ENCODE data around the gene BRPF1. TPM values are rescaled to one million over a fixed set of nuclear protein-coding genes. Genes with fewer than 3 reads are reported as not detected.

Gene BRPF1
- total RNA-seq, 2 experiments from 2014 or later: 54.7 to 57.4 TPM

DNA sequence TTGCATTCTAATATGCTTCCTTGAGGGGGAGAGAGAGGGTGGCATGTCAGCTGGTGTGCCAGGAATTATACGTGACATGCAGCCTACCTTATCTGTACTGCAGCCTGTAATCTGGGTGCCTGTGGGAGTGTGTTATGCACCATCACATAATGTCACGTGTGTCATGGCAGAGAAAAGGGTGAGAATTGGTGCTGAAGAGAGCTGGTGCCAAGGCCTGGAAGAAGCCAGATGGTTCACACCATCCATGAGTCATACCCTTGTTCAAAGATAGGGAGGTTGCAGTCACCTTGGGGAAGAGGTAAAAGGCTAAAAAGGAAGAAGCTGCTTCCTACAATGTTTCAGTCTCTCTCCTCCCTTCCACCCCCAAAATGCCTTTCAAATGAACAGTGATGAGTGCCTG, 5.3 kb downstream of the BRPF1 start:
- H3K4me1 Mint-ChIP-seq (ENCODE audit: low read depth): peaks cover 58% of the 10 kb centered on the region
- no peak for ATAC-seq
- ChIA-PET POLR2A (interaction anchor here (0.8 to 2.8 kb wide), 3 partner anchors 10 to 35 kb away, joined by 3 to 15 read pairs (median 3); partner anchors contain the start of gene OGG1), CTCF (interaction anchor here (0.8 to 3.4 kb wide), 7 partner anchors 9 to 383 kb away, joined by 3 to 19 read pairs (median 3); partner anchors contain the start of gene OGG1)
- H3K27me3 Mint-ChIP-seq (ENCODE audit: low read depth): no peaks in the 10 kb centered on the region
- no peaks in the 10 kb centered on the region for H3K9me3 Mint-ChIP-seq (ENCODE audit: insufficient read depth)
- peak overlapping the region; percentile 5 for H3K27ac Mint-ChIP-seq
- peaks cover 81% of the 10 kb centered on the region for H3K36me3 Mint-ChIP-seq (ENCODE audit: low read depth)
- H3K4me3 Mint-ChIP-seq: no peak overlapping the region
- no peak for DNase-seq

DNA sequence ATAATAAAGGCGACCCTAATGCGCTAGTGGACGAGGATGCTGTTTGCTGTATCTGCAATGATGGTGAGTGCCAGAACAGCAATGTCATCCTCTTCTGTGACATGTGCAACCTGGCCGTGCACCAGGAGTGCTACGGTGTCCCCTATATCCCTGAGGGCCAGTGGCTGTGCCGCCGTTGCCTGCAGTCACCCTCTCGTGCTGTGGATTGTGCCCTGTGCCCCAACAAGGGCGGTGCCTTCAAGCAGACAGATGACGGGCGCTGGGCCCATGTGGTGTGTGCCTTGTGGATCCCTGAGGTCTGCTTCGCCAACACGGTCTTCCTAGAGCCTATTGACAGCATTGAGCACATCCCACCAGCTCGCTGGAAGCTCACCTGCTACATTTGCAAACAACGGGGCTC, 7.6 kb downstream of the BRPF1 start:
- no peaks in the 10 kb centered on the region for H3K9me3 Mint-ChIP-seq (ENCODE audit: insufficient read depth)

DNA sequence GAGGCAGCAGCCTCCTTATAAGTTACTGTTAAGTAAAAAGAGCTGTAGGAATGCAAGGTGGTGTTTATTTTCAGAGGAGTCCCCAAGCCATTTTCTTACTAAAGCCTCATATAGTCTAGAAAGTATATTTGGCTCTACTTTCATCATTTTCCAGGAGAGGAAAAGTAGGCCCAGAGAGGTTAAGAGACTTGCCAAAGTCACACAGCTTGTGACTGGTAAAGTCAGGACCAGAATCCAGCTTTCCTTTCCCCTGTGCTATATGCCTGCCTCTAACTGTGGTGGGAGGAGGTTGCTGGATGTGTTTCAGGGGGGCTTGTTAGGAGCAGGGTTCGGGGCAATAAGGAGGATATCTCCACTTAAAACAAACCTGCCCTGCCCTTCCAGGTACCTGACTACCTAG, 11.0 kb downstream of the BRPF1 start:
- DNase-seq (no peak), ATAC-seq (no peak)
- Mint-ChIP-seq H3K27ac (peak overlapping the region; percentile 15), H3K9me3 (ENCODE audit: insufficient read depth) (no peaks in the 10 kb centered on the region), H3K4me1 (ENCODE audit: low read depth) (peaks cover 40% of the 10 kb centered on the region), H3K27me3 (ENCODE audit: low read depth) (no peaks in the 10 kb centered on the region), H3K36me3 (ENCODE audit: low read depth) (peaks cover 88% of the 10 kb centered on the region), H3K4me3 (no peak overlapping the region)
- CTCF ChIA-PET: interaction anchor here (0.8 to 1.3 kb wide), 2 partner anchors 10 to 11 kb away, joined by 3 to 4 read pairs; partner anchors contain the start of gene BRPF1
- POLR2A ChIA-PET: interaction anchor here (1.0 kb wide), 1 partner anchor 10 kb away, joined by 3 read pairs; no protein-coding TSS in a partner anchor

More for the DNA sequence above, 7.6 kb downstream of the BRPF1 start:
- ATAC-seq (no peak), DNase-seq (no peak)
- no peak overlapping the region for H3K27ac Mint-ChIP-seq
- H3K27me3 Mint-ChIP-seq (ENCODE audit: low read depth): no peaks in the 10 kb centered on the region
- POLR2A ChIA-PET: interaction anchor here (2.8 kb wide), 1 partner anchor 10 kb away, joined by 15 read pairs; the partner anchor contains the start of gene OGG1
- H3K4me3 Mint-ChIP-seq: no peak overlapping the region
- H3K4me1 Mint-ChIP-seq (ENCODE audit: low read depth): peaks cover 49% of the 10 kb centered on the region
- H3K36me3 Mint-ChIP-seq (ENCODE audit: low read depth): peaks cover 82% of the 10 kb centered on the region
- CTCF ChIA-PET: interaction anchor here (0.8 to 2.7 kb wide), 2 partner anchors 11 to 12 kb away, joined by 5 to 13 read pairs; partner anchors contain the start of gene OGG1

DNA sequence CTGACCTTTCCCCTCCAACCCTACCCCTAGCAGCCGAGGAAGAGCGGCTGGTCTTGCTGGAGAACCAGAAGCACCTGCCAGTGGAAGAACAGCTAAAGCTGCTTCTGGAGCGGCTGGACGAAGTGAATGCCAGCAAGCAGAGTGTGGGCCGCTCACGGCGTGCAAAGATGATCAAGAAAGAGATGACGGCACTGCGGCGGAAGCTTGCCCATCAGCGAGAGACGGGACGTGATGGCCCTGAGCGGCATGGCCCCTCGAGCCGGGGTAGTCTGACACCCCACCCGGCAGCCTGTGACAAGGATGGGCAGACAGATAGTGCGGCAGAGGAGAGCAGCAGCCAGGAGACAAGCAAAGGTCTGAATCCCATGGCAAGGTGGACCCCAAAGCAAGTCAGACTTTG, 12.0 kb downstream of the BRPF1 start:
- DNase-seq (no peak), ATAC-seq (no peak)
- POLR2A ChIA-PET: interaction anchor here (2.0 to 2.6 kb wide), 2 partner anchors 11 to 50 kb away, joined by 10 to 12 read pairs; partner anchors contain the start of genes ARPC4, BRPF1 and TADA3
- peaks cover 46% of the 10 kb centered on the region for H3K4me1 Mint-ChIP-seq (ENCODE audit: low read depth)
- CTCF ChIA-PET: interaction anchor here (1.3 kb wide), 2 partner anchors 11 to 12 kb away, joined by 4 read pairs; partner anchors contain the start of gene BRPF1
- H3K9me3 Mint-ChIP-seq (ENCODE audit: insufficient read depth): no peaks in the 10 kb centered on the region
- H3K36me3 Mint-ChIP-seq (ENCODE audit: low read depth): peaks cover 89% of the 10 kb centered on the region
- no peak overlapping the region for H3K27ac Mint-ChIP-seq
- no peak overlapping the region for H3K4me3 Mint-ChIP-seq
- no peaks in the 10 kb centered on the region for H3K27me3 Mint-ChIP-seq (ENCODE audit: low read depth)

DNA sequence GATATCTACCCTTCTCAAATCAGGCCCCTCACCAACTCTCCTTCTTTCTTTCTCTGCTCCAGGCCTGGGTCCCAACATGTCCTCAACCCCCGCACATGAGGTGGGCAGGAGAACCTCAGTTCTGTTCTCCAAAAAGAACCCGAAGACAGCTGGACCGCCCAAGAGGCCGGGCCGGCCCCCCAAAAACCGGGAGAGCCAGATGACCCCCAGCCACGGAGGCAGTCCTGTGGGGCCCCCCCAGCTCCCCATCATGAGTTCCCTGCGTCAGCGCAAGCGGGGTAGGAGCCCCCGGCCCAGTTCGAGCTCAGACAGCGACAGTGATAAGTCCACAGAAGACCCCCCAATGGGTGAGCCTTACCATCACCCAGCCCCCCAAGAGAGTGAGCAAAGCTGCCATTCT, 12.6 kb downstream of the BRPF1 start:
- Mint-ChIP-seq H3K9me3 (ENCODE audit: insufficient read depth) (no peaks in the 10 kb centered on the region), H3K27me3 (ENCODE audit: low read depth) (no peaks in the 10 kb centered on the region), H3K4me3 (no peak overlapping the region), H3K27ac (no peak overlapping the region), H3K4me1 (ENCODE audit: low read depth) (peaks cover 51% of the 10 kb centered on the region), H3K36me3 (ENCODE audit: low read depth) (peaks cover 89% of the 10 kb centered on the region)
- ATAC-seq (no peak), DNase-seq (no peak)
- POLR2A ChIA-PET: interaction anchor here (2.0 to 2.6 kb wide), 2 partner anchors 12 to 49 kb away, joined by 10 to 12 read pairs; partner anchors contain the start of genes ARPC4, BRPF1 and TADA3
- CTCF ChIA-PET: interaction anchor here (1.3 kb wide), 1 partner anchor 11 kb away, joined by 4 read pairs; no protein-coding TSS in a partner anchor

DNA sequence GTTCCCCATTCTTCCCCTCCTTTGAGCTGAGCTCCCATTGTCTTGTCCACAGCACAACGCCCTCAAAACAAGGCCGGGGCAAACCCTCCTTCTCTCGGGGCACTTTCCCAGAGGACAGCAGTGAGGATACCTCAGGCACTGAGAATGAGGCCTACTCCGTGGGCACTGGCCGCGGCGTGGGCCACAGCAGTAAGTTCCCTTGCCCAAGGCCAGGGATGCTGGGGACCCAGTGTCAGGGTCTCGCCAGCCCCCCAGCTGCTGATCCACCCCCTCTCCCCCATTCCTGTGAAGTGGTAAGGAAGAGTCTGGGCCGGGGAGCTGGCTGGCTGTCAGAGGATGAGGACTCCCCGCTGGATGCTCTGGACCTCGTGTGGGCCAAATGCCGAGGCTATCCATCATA, 14.0 kb downstream of the BRPF1 start:
- POLR2A ChIA-PET: interaction anchor here (0.7 to 2.6 kb wide), 3 partner anchors 12 to 48 kb away, joined by 3 to 12 read pairs (median 10); partner anchors contain the start of genes ARPC4, BRPF1 and TADA3

DNA sequence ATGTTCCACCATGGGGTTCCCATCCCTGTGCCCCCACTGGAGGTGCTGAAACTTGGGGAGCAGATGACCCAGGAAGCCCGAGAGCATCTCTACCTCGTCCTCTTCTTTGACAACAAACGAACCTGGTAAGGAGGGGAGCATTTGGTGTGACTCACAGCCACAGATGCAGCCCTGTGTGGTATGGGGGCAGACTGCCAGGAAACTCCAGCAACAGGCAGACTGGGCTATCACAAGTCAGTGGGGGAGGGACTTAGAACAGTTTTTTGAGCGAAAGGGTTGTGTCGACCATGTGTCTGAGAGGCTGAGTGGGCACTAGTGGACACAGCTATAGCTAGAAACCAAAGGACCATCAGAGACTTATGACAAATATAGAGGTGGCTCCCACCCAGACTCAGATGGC, 14.8 kb downstream of the BRPF1 start:
- H3K4me1 Mint-ChIP-seq (ENCODE audit: low read depth): peaks cover 66% of the 10 kb centered on the region
- H3K4me3 Mint-ChIP-seq: no peak overlapping the region
- POLR2A ChIA-PET: interaction anchor here (0.7 to 2.6 kb wide), 2 partner anchors 13 to 47 kb away, joined by 3 to 10 read pairs; partner anchors contain the start of genes ARPC4 and TADA3

More for the DNA sequence above, 14.0 kb downstream of the BRPF1 start:
- no peak for ATAC-seq
- no peak overlapping the region for H3K27ac Mint-ChIP-seq
- H3K27me3 Mint-ChIP-seq (ENCODE audit: low read depth): no peaks in the 10 kb centered on the region
- H3K36me3 Mint-ChIP-seq (ENCODE audit: low read depth): peaks cover 88% of the 10 kb centered on the region
- peaks cover 59% of the 10 kb centered on the region for H3K4me1 Mint-ChIP-seq (ENCODE audit: low read depth)
- H3K9me3 Mint-ChIP-seq (ENCODE audit: insufficient read depth): no peaks in the 10 kb centered on the region
- no peak overlapping the region for H3K4me3 Mint-ChIP-seq
- no peak for DNase-seq
- CTCF ChIA-PET: interaction anchor here (0.9 to 2.5 kb wide), 3 partner anchors 9 to 19 kb away, joined by 3 to 8 read pairs (median 4); no protein-coding TSS in a partner anchor

DNA sequence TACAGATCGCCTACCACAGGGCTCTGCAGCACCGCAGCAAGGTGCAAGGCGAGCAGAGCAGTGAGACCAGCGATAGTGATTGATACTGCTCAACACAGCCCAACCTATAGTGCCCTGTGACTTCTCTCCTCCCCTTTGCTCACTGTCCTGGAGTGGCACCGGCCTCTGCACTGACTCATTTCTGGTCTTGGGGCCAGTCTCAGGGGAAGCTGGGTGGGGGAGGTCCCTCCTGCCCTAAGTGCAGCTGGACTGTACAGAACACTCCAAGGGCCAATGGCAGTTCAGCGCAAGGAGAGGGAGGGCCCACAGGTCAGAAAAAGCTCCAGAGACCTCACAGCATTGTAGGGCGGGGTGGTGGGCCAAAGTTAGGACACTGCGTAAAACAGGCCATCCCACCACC, 15.7 kb downstream of the BRPF1 start:
- ChIA-PET POLR2A (interaction anchor here (0.6 to 4.4 kb wide), 2 partner anchors 15 to 19 kb away, joined by 3 to 29 read pairs; partner anchors contain the start of gene BRPF1), CTCF (interaction anchor here (1.5 to 2.5 kb wide), 3 partner anchors 14 to 185 kb away, joined by 3 to 8 read pairs (median 4); no protein-coding TSS in a partner anchor)
- no peak overlapping the region for H3K4me3 Mint-ChIP-seq
- H3K27ac Mint-ChIP-seq: no peak overlapping the region
- ATAC-seq: no peak
- H3K27me3 Mint-ChIP-seq (ENCODE audit: low read depth): no peaks in the 10 kb centered on the region
- DNase-seq: no peak
- peaks cover 68% of the 10 kb centered on the region for H3K4me1 Mint-ChIP-seq (ENCODE audit: low read depth)
- peaks cover 92% of the 10 kb centered on the region for H3K36me3 Mint-ChIP-seq (ENCODE audit: low read depth)
- no peaks in the 10 kb centered on the region for H3K9me3 Mint-ChIP-seq (ENCODE audit: insufficient read depth)

More for the DNA sequence above, 14.8 kb downstream of the BRPF1 start:
- no peaks in the 10 kb centered on the region for H3K9me3 Mint-ChIP-seq (ENCODE audit: insufficient read depth)
- no peak for ATAC-seq
- DNase-seq: no peak
- CTCF ChIA-PET: interaction anchor here (0.9 to 2.5 kb wide), 3 partner anchors 9 to 19 kb away, joined by 3 to 8 read pairs (median 4); no protein-coding TSS in a partner anchor
- H3K36me3 Mint-ChIP-seq (ENCODE audit: low read depth): peaks cover 89% of the 10 kb centered on the region
- H3K27ac Mint-ChIP-seq: peak overlapping the region; percentile 8
- H3K27me3 Mint-ChIP-seq (ENCODE audit: low read depth): no peaks in the 10 kb centered on the region

DNA sequence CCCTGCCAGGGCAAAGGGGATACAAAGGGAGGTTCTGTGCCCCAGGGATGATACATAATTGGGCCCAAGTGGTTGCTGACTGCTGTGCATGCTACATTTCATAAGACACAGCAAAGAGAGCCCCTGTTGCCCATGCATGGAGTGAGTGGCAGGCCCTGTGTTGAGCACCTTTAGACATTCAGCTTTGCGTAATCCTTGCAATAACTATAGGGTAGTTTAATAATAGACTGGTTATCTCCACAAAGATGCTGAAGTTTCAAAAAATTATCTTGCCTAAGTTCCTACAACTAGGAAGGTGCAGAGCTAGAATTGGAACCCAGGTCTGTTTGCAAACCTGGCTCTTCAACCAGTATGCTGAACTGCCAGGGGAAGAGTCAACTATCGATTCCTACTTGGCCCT, 16.5 kb downstream of the BRPF1 start:
- Mint-ChIP-seq H3K4me1 (ENCODE audit: low read depth) (peaks cover 65% of the 10 kb centered on the region), H3K36me3 (ENCODE audit: low read depth) (peaks cover 88% of the 10 kb centered on the region), H3K4me3 (no peak overlapping the region), H3K27me3 (ENCODE audit: low read depth) (no peaks in the 10 kb centered on the region), H3K9me3 (ENCODE audit: insufficient read depth) (no peaks in the 10 kb centered on the region), H3K27ac (no peak overlapping the region)
- DNase-seq (no peak), ATAC-seq (no peak)
- POLR2A ChIA-PET: interaction anchor here (4.4 kb wide), 1 partner anchor 16 kb away, joined by 29 read pairs; the partner anchor contains the start of gene BRPF1
- CTCF ChIA-PET: interaction anchor here (1.5 to 1.9 kb wide), 2 partner anchors 21 to 185 kb away, joined by 3 to 9 read pairs; no protein-coding TSS in a partner anchor

DNA sequence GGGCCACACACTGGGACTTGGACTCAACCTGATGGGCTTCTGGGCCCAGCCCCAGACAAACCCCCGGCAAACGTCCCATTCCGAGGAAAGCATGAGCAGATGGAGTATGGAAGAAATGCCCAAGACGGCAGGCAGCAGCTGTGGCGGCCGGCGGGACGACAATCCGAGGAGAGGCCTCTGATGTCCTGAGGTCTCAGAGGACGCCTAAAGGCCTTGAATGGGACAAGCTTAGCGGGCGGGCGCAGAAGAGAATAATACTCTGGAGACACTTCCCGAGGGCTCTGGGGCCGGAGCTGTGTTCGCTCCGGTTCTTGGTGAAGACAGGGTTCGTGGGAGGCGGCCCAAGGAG, 17.7 kb downstream of the BRPF1 start:
- ChIA-PET POLR2A (interaction anchor here (0.7 to 4.4 kb wide), 5 partner anchors 12 to 387 kb away, joined by 3 to 29 read pairs (median 15); partner anchors contain the start of genes ARPC4, BRPF1, TADA3 and THUMPD3), CTCF (interaction anchor here (1.2 to 1.9 kb wide), 5 partner anchors 10 to 33 kb away, joined by 4 to 9 read pairs (median 5); partner anchors contain the start of gene BRPF1)
- peaks cover 71% of the 10 kb centered on the region for H3K4me1 Mint-ChIP-seq (ENCODE audit: low read depth)
- peak overlapping the region; percentile 98 for H3K4me3 Mint-ChIP-seq
- H3K27ac Mint-ChIP-seq: peak overlapping the region; percentile 95
- no peaks in the 10 kb centered on the region for H3K9me3 Mint-ChIP-seq (ENCODE audit: insufficient read depth)
- H3K36me3 Mint-ChIP-seq (ENCODE audit: low read depth): peaks cover 85% of the 10 kb centered on the region
- ATAC-seq (no peak), DNase-seq (no peak)
- H3K27me3 Mint-ChIP-seq (ENCODE audit: low read depth): no peaks in the 10 kb centered on the region

DNA sequence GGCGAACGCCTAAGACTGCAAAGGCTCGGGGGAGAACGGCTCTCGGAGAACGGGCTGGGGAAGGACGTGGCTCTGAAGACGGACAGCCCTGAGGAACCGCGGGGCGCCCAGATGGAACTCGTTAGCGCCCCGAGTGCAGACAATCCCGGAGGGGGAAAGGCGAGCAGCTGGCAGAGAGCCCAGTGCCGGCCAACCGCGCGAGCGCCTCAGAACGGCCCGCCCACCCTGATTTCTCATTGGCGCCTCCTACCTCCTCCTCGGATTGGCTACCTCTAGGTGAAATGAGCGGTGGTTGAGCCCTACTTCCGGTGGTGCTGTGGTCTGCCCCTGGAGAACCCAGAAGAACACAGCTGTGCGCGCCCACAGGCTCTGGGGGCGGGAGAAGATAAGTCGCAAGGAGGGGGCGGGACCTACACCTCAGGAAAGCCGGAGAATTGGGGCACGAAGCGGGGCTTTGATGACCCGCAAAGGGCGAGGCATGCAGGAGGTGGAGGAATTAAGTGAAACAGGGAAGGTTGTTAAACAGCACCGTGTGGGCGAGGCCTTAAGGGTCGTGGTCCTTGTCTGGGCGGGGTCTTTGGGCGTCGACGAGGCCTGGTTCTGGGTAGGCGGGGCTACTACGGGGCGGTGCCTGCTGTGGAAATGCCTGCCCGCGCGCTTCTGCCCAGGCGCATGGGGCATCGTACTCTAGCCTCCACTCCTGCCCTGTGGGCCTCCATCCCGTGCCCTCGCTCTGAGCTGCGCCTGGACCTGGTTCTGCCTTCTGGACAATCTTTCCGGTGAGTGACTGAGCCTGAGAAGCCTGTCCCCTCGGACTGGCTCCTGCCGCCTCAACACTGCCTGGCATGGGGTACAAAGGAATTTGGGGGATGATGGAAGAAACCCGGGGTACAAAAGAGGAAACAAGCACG, 18.4 kb downstream of the BRPF1 start, which contains the start of gene OGG1:
TSS of gene OGG1 (plus strand) at position 308 of the 911 bp plus-strand sequence. CDS start at position 643, 335 bp downstream.
- POLR2A ChIA-PET: interaction anchor here (0.7 to 4.4 kb wide), 8 partner anchors 10 to 387 kb away, joined by 3 to 29 read pairs (median 5); partner anchors contain the start of genes ARPC4, BRPF1, TADA3 and THUMPD3
- H3K36me3 Mint-ChIP-seq (ENCODE audit: low read depth): peaks cover 84% of the 10 kb centered on the region

More for the DNA sequence above, 18.4 kb downstream of the BRPF1 start, which contains the start of gene OGG1:
- H3K4me3 Mint-ChIP-seq: peak within 1 kb of the TSS; percentile 98
- H3K27me3 Mint-ChIP-seq (ENCODE audit: low read depth): no peaks in the 10 kb centered on the region
- ATAC-seq: peak; percentile 94
- H3K27ac Mint-ChIP-seq: peak within 1 kb of the TSS; percentile 95
- H3K4me1 Mint-ChIP-seq (ENCODE audit: low read depth): peaks cover 74% of the 10 kb centered on the region
- DNase-seq: peak; percentile 99
- CTCF ChIA-PET: interaction anchor here (1.2 to 2.3 kb wide), 6 partner anchors 10 to 32 kb away, joined by 4 to 9 read pairs (median 6); partner anchors contain the start of gene BRPF1
- no peaks in the 10 kb centered on the region for H3K9me3 Mint-ChIP-seq (ENCODE audit: insufficient read depth)

All from activated CD8-positive, alpha-beta T cell treated with anti-CD3 and anti-CD28 coated beads, Interleukin-2, amount 10 ng/mL, durations not matched to agents 7 days and 5 days (primary cell).